Activated CD4-positive, alpha-beta T cell treated with anti-CD3 and anti-CD28 coated beads, Interleukin-2, amount 10 ng/mL, durations not matched to agents 24 days and 14 days (primary cell): ENCODE results near the gene GPRIN3. TPM values are rescaled to one million over a fixed set of nuclear protein-coding genes. Genes with fewer than 3 reads are reported as not detected.

Source experiments
- DNase-seq: peaks from one replicate; pipeline ENCODE4 v3.0.0; 2022
- H3K27ac Mint-ChIP-seq: one replicate; pipeline ENCODE4 v1.8.0; 2022; ENCODE audit warnings: mild to moderate bottlenecking, mixed read lengths
- H3K27me3 Mint-ChIP-seq: one replicate; pipeline ENCODE4 v1.8.0; 2022; ENCODE audit warnings: mixed read lengths
- H3K36me3 Mint-ChIP-seq: one replicate; pipeline ENCODE4 v1.8.0; 2022; ENCODE audit warnings: low read depth, mild to moderate bottlenecking, mixed read lengths
- H3K4me1 Mint-ChIP-seq: one replicate; pipeline ENCODE4 v1.8.0; 2021; ENCODE audit warnings: mixed read lengths
- H3K4me3 Mint-ChIP-seq: one replicate; pipeline ENCODE4 v1.8.0; 2022; ENCODE audit warnings: mild to moderate bottlenecking, moderate library complexity, mixed read lengths
- H3K9me3 Mint-ChIP-seq: one replicate; pipeline ENCODE4 v1.8.0; 2021; ENCODE audit warnings: mixed read lengths
- intact Hi-C: fragments of 100-400 bp; cut with micrococcal nuclease; formaldehyde crosslinking; loops from one replicate; pipeline ENCODE4 v1.15.1; 2023
- total RNA-seq: library from RNA; stranded (reverse); gene quantifications from 2 replicates; pipeline ENCODE4 v1.2.3, GENCODE V29; 2022

The GPRIN3 gene
- total RNA-seq, 1 donor from 2014 or later: 26.2 TPM

GRCh38 chr4:89242864-89243732 is 64.5 kb downstream of the GPRIN3 start:
- peaks cover 53% of the 10 kb centered on the region for H3K36me3 Mint-ChIP-seq
- peak overlapping the region; percentile 55 for H3K4me3 Mint-ChIP-seq
- H3K9me3 Mint-ChIP-seq: peaks cover 3% of the 10 kb centered on the region
- intact Hi-C loops: loop anchor here (1.0 kb wide), 3 partner anchors 47 to 74 kb away; no protein-coding TSS in a partner anchor
- H3K4me1 Mint-ChIP-seq: peaks cover 48% of the 10 kb centered on the region
- H3K27ac Mint-ChIP-seq: peak overlapping the region; percentile 94
- no peaks in the 10 kb centered on the region for H3K27me3 Mint-ChIP-seq
- DNase-seq: peak; percentile 81

- H3K36me3 Mint-ChIP-seq: peaks cover 51% of the 10 kb centered on the region
- intact Hi-C loops: no loop called here
- peaks cover 43% of the 10 kb centered on the region for H3K4me1 Mint-ChIP-seq
- no peak overlapping the region for H3K4me3 Mint-ChIP-seq
- H3K9me3 Mint-ChIP-seq: peaks cover 3% of the 10 kb centered on the region
- DNase-seq: no peak
- no peaks in the 10 kb centered on the region for H3K27me3 Mint-ChIP-seq
- H3K27ac Mint-ChIP-seq: no peak overlapping the region
Measured at GRCh38 chr4:89242216-89242615, 65.4 kb downstream of the GPRIN3 start.

DNA sequence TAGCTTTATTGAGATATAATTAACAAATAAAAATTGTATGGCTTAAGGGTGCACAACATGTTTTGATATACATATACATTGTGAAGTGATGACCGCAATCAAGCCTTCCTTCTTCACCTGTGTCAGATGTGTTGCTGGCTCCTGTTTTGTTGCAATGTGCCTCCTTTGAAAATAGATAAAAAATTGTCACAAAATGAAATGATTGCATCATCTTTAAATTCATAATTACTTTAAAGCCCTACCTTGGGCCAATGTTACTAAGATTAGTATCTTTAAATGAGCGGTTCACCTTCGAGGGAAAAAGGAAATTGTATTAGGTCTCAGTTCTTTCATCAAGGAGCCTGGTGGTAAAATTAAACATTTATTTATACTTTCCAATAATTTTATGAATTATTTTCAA is 77.3 kb downstream of the GPRIN3 start:
- peaks cover 6% of the 10 kb centered on the region for H3K4me1 Mint-ChIP-seq
- intact Hi-C loops: no loop called here
- H3K9me3 Mint-ChIP-seq: peaks cover 7% of the 10 kb centered on the region
- H3K27ac Mint-ChIP-seq: no peak overlapping the region
- no peak overlapping the region for H3K4me3 Mint-ChIP-seq
- H3K36me3 Mint-ChIP-seq: peaks cover 5% of the 10 kb centered on the region
- no peak for DNase-seq
- H3K27me3 Mint-ChIP-seq: no peaks in the 10 kb centered on the region

DNA sequence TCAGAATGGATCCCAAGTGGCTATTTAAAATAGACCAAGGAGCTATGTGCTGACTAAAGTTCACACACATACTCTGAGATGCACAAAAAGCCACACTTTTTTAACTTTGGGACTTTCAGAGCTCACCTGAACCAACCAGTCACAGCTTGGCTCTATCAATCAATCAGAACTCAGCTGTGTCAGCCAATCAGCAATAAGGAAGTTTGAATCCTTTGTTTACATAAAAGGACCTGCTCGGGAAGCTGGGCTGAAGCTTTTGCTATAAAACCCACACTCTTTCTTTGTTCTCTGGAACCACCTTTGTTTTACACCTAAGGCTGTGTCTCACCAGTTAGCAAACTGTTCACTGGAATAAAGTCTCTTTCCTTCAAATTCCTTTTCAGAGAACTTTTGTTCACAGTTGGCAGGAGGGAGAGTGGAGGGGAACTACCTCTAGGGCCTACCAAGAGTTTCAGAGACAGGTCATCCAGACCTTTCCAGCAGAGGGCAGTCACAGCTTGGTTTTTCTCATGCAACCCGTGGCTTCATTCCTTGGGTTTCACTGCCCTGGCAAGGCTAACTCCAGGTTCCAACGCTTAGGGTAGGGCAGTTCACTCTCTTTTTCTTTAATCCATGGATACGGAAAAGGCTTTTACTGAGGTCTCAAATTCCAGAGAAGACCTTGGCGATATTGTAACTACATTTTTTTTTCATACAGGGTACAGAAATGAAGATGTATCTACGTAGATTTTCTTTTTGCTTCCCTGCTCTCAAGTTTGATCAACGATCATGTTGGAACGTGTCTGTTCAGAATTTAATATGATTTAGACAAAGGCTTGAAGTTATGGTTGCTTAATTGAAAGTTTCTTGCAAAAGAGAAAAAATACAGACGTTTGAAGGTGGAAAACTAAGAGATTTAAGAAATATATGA is 80.7 kb downstream of the GPRIN3 start:
- Mint-ChIP-seq H3K4me3 (no peak overlapping the region), H3K27ac (peak overlapping the region; percentile 49), H3K9me3 (peaks cover 2% of the 10 kb centered on the region), H3K4me1 (peaks cover 14% of the 10 kb centered on the region), H3K36me3 (peaks cover 2% of the 10 kb centered on the region), H3K27me3 (no peaks in the 10 kb centered on the region)
- intact Hi-C loops: loop anchor here (1.0 to 10.0 kb wide), 6 partner anchors 68 to 678 kb away; partner anchors contain the start of gene SNCA
- DNase-seq: peak; percentile 93

- peaks cover 13% of the 10 kb centered on the region for H3K4me1 Mint-ChIP-seq
- H3K27ac Mint-ChIP-seq: no peak overlapping the region
- intact Hi-C loops: loop anchor here (10.0 kb wide), 1 partner anchor 683 kb away; no protein-coding TSS in a partner anchor
- no peaks in the 10 kb centered on the region for H3K36me3 Mint-ChIP-seq
- peaks cover 5% of the 10 kb centered on the region for H3K27me3 Mint-ChIP-seq
- no peak for DNase-seq
- no peaks in the 10 kb centered on the region for H3K9me3 Mint-ChIP-seq
- no peak overlapping the region for H3K4me3 Mint-ChIP-seq
Measured at GRCh38 chr4:89222170-89222569, 85.4 kb downstream of the GPRIN3 start.

DNA sequence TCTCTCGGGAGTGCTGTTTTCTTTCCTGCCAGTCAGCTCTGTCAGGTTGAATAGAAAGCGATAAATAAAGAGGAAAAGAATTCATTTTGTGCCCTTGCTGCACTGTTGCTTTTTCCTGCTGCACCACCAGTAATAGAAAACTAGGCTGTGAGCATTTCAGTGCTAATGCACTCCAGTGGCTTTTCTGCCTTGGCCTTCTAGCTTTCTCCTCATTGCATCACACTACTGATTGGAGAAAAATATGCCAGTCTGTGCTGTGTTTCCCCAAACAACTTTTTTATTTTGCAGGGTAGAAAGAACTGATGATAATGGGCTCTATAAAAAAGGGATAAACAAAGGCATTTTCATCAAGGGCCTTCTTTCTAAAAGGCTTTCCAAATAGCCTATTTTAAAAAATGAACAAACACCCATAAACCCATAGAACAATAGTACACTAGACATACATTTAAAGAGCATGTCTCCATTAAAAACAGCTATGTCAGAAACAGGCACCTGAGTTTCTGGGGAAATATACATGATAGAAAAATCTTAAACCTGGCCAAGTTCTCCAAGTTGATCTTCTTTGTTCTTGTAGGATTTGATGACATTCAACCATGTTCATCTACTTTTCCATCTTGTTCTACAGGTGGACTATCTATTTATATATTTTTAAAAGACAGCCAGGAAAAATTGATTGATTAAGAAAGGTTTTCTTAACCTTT is 86.3 kb downstream of the GPRIN3 start:
- DNase-seq: no peak
- Mint-ChIP-seq H3K4me1 (peaks cover 8% of the 10 kb centered on the region), H3K9me3 (no peaks in the 10 kb centered on the region), H3K27ac (no peak overlapping the region), H3K36me3 (no peaks in the 10 kb centered on the region), H3K4me3 (no peak overlapping the region), H3K27me3 (peaks cover 5% of the 10 kb centered on the region)
- intact Hi-C loops: loop anchor here (10.0 kb wide), 1 partner anchor 683 kb away; no protein-coding TSS in a partner anchor

GRCh38 chr4:89218587-89218986 is 89.0 kb downstream of the GPRIN3 start:
- peaks cover 8% of the 10 kb centered on the region for H3K4me1 Mint-ChIP-seq
- H3K9me3 Mint-ChIP-seq: peaks cover 3% of the 10 kb centered on the region
- intact Hi-C loops: no loop called here
- no peaks in the 10 kb centered on the region for H3K36me3 Mint-ChIP-seq
- no peak for DNase-seq
- peaks cover 6% of the 10 kb centered on the region for H3K27me3 Mint-ChIP-seq
- H3K27ac Mint-ChIP-seq: no peak overlapping the region
- no peak overlapping the region for H3K4me3 Mint-ChIP-seq

DNA sequence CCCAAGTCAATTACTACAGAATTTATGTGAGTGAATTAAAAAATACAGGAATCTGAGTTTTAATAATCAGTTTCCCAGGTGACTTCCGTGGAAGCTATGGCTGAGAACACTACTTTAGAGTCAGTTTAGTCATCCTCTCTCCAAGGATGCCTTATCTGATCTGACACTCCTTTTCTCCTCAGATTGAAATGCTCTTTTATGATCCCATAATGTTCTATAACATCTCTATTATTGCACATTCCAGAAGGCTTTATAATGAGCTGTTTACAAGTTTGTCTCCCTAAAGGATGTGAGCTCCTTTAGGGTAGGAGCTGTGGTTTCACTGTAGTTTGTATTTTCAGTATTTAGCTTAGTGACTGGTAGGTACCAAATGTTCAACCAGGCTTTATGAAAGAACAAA is 90.0 kb downstream of the GPRIN3 start:
- intact Hi-C loops: no loop called here
- no peak for DNase-seq
- Mint-ChIP-seq H3K4me3 (no peak overlapping the region), H3K27me3 (peaks cover 11% of the 10 kb centered on the region), H3K27ac (no peak overlapping the region), H3K4me1 (peaks cover 6% of the 10 kb centered on the region), H3K9me3 (peaks cover 3% of the 10 kb centered on the region), H3K36me3 (no peaks in the 10 kb centered on the region)

- Mint-ChIP-seq H3K27ac (no peak overlapping the region), H3K4me3 (no peak overlapping the region), H3K9me3 (peaks cover 3% of the 10 kb centered on the region), H3K36me3 (no peaks in the 10 kb centered on the region), H3K4me1 (peaks cover under 1% of the 10 kb centered on the region), H3K27me3 (peaks cover 16% of the 10 kb centered on the region)
- DNase-seq: no peak
- intact Hi-C loops: no loop called here
Measured at GRCh38 chr4:89216866-89217265, 90.7 kb downstream of the GPRIN3 start.

GRCh38 chr4:89216422-89216821 is 91.2 kb downstream of the GPRIN3 start:
- H3K27ac Mint-ChIP-seq: no peak overlapping the region
- H3K27me3 Mint-ChIP-seq: peaks cover 18% of the 10 kb centered on the region
- H3K9me3 Mint-ChIP-seq: peaks cover 3% of the 10 kb centered on the region
- intact Hi-C loops: no loop called here
- DNase-seq: no peak
- no peaks in the 10 kb centered on the region for H3K36me3 Mint-ChIP-seq
- H3K4me3 Mint-ChIP-seq: no peak overlapping the region
- H3K4me1 Mint-ChIP-seq: no peaks in the 10 kb centered on the region

GRCh38 chr4:89215736-89216135 is 91.9 kb downstream of the GPRIN3 start:
- Mint-ChIP-seq H3K27ac (no peak overlapping the region), H3K9me3 (peaks cover 3% of the 10 kb centered on the region), H3K4me1 (no peaks in the 10 kb centered on the region), H3K4me3 (no peak overlapping the region), H3K27me3 (peaks cover 19% of the 10 kb centered on the region), H3K36me3 (no peaks in the 10 kb centered on the region)
- intact Hi-C loops: no loop called here
- DNase-seq: no peak

DNA sequence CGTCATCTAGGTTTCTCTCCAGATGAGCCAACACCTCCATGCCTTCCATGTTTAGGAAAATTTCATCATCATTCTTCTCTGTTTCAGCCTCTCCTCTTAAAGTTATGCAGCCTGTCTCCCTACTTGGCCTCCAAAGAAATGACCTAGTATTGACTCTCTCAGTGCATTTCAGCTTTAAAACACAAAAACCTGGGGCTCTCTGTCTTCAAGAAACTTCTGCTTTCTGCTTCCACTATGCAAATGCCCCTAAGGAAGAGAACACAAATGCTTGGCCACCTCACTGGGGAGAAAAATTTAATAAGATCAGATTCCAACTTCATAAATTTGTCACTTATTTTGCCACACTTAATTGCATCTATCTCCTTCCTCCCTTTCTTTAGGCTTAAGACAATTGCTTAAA is 93.3 kb downstream of the GPRIN3 start:
- H3K36me3 Mint-ChIP-seq: no peaks in the 10 kb centered on the region
- peaks cover 14% of the 10 kb centered on the region for H3K27me3 Mint-ChIP-seq
- H3K27ac Mint-ChIP-seq: no peak overlapping the region
- H3K4me3 Mint-ChIP-seq: no peak overlapping the region
- no peak for DNase-seq
- H3K4me1 Mint-ChIP-seq: no peaks in the 10 kb centered on the region
- intact Hi-C loops: no loop called here
- H3K9me3 Mint-ChIP-seq: peaks cover 3% of the 10 kb centered on the region

DNA sequence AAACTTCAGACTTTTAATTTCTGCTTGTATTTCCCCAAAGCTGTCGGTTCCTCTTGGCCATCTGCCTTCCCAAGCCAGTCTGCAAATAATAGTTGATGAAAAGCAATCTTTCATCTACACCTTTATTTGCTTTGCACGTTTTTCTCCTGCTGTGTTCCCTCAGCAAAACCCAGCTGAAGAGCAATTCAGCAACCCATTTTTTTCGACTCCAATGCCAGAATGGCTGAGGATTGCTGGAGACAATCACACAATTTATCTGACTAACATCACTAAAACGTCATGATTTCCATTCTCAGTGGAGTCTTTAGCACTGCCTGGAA is 94.3 kb downstream of the GPRIN3 start:
- Mint-ChIP-seq H3K4me1 (no peaks in the 10 kb centered on the region), H3K36me3 (no peaks in the 10 kb centered on the region), H3K4me3 (no peak overlapping the region), H3K9me3 (peaks cover 4% of the 10 kb centered on the region), H3K27ac (no peak overlapping the region), H3K27me3 (peaks cover 14% of the 10 kb centered on the region)
- intact Hi-C loops: no loop called here
- no peak for DNase-seq
